ENCODE data around the gene SNHG17. TPM values are rescaled to one million over a fixed set of nuclear protein-coding genes. Genes with fewer than 3 reads are reported as not detected.
"Not testable (repeated sequence)": the region's sequence is repeated elsewhere in the genome, so short reads cannot be mapped to it uniquely, and the experiment has no call there.

The SNHG17 gene
- 4.6 TPM for total RNA-seq
- polyA plus RNA-seq, result 30.2 TPM

- peak; percentile 77 for DNase-seq (ENCODE audit: extremely low spot score)
- H3K4me1 ChIP-seq (ENCODE audit: insufficient read depth), result no peaks in the 10 kb centered on the region
- peak within 1 kb of the TSS; percentile 73 for H3K4me3 ChIP-seq (ENCODE audit: low read depth, low read length)
- under 1% methylated on average over 65 of the region's 65 CpGs for WGBS
- H3K36me3 ChIP-seq (ENCODE audit: insufficient read depth), result peaks cover 6% of the 10 kb centered on the region
- H3K27ac ChIP-seq (ENCODE audit: low read depth), result peak within 1 kb of the TSS; percentile 53
These were observed at the start of gene SNHG17 for GRCh38 chr20:38434770-38435554. Gene SNHG17, minus strand, starts transcription at chr20:38435328.

DNA sequence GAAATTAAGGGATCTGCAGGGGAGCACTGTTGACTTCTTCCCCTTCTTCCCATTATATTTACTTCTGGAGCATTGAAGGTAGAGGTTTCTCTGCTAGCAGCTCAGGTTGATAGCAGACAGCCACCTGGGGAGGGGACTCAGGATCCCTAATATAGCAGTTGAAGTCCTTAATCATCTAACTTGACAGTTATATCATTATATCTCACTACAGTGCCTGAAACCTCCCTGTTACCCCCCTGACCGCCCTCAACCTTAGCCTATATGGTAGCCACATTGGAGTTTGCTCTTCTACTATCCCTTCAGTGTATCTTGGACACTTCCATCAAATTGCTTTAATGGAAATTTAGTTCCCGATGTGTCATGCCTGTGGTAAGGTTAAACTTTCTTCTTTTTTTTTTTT is 44.5 kb upstream of the SNHG17 start:
- no peak overlapping the region for H3K4me3 ChIP-seq (ENCODE audit: low read depth, low read length)
- WGBS, result 95% methylated on average over 2 of the region's 2 CpGs
- H3K36me3 ChIP-seq (ENCODE audit: insufficient read depth), result no peaks in the 10 kb centered on the region
- no peak for DNase-seq (ENCODE audit: extremely low spot score)
- H3K4me1 ChIP-seq (ENCODE audit: insufficient read depth), result no peaks in the 10 kb centered on the region
- H3K27ac ChIP-seq (ENCODE audit: low read depth), result no peak overlapping the region

GRCh38 chr20:38477747-38478146 is 42.6 kb upstream of the SNHG17 start:
- 95% methylated on average over 8 of the region's 8 CpGs for WGBS
- no peak overlapping the region for H3K27ac ChIP-seq (ENCODE audit: low read depth)
- no peaks in the 10 kb centered on the region for H3K36me3 ChIP-seq (ENCODE audit: insufficient read depth)
- no peaks in the 10 kb centered on the region for H3K4me1 ChIP-seq (ENCODE audit: insufficient read depth)
- no peak for DNase-seq (ENCODE audit: extremely low spot score)
- H3K4me3 ChIP-seq (ENCODE audit: low read depth, low read length), result no peak overlapping the region

DNA sequence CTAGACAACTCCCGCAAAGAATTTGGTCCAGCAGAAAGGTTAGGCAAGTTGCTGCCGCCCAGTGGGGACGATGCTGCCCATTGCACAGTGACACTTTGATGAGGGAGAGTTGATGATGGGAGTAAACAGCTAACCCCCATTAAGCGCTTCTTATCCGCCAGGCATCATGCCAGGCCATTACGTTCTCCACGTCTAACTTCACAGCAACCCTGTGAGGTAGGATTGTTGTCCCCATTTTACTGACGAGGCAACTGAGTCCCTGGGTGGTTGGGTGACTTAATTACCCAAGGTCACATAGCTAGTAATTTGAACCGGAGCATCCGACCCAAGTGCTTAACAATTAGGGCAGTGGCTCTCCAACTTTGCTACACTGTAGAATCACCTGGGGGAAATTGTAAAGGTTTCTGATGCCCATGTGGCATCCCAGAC is 38.3 kb upstream of the SNHG17 start:
- H3K4me3 ChIP-seq (ENCODE audit: low read depth, low read length), result peak overlapping the region; percentile 95
- no peaks in the 10 kb centered on the region for H3K36me3 ChIP-seq (ENCODE audit: insufficient read depth)
- no peak for DNase-seq (ENCODE audit: extremely low spot score)
- 9% methylated on average over 10 of the region's 10 CpGs for WGBS
- no peaks in the 10 kb centered on the region for H3K4me1 ChIP-seq (ENCODE audit: insufficient read depth)
- H3K27ac ChIP-seq (ENCODE audit: low read depth), result no peak overlapping the region

- Histone ChIP-seq H3K4me1 (ENCODE audit: insufficient read depth) (no peaks in the 10 kb centered on the region), H3K4me3 (ENCODE audit: low read depth, low read length) (peak within 1 kb of the TSS; percentile 95), H3K36me3 (ENCODE audit: insufficient read depth) (no peaks in the 10 kb centered on the region), H3K27ac (ENCODE audit: low read depth) (peak within 1 kb of the TSS; percentile 92)
- WGBS, result under 1% methylated on average over 80 of the region's 81 CpGs
- peak; percentile 95 for DNase-seq (ENCODE audit: extremely low spot score)
These were observed 37.6 kb upstream of the SNHG17 start, which contains the start of gene RALGAPB for GRCh38 chr20:38472513-38473366. Gene RALGAPB, plus strand, starts transcription at chr20:38472843. Its CDS starts 15,590 bp downstream, at chr20:38488433.

DNA sequence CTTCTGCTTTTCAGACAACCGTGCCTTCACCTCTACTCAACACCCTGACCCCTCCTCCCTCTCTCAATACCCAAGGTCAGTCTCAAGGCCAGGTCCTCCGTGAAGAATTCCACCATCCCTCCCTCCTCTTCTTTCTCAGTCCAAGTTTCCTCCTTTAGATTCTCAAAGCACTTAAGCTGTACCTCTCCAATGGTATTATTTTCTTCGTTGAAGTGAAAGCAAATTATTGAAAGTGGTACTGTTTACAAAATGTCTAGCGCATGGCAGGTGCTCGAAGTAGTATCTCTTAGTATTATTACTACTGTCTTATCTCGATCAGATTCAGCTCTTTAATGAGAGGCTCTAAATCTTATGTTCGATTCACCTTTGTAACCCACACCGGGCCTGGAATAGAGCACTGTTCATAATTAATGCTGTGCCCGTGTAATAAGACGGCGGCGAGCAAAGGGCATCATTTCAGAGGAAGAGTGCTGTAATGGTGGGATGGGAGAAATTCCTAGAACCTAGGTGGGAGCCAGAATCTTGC is 36.9 kb upstream of the SNHG17 start:
- no peak for DNase-seq (ENCODE audit: extremely low spot score)
- Histone ChIP-seq H3K27ac (ENCODE audit: low read depth) (no peak overlapping the region), H3K4me3 (ENCODE audit: low read depth, low read length) (peak overlapping the region; percentile 37), H3K36me3 (ENCODE audit: insufficient read depth) (no peaks in the 10 kb centered on the region), H3K4me1 (ENCODE audit: insufficient read depth) (no peaks in the 10 kb centered on the region)
- 13% methylated on average over 12 of the region's 12 CpGs for WGBS

DNA sequence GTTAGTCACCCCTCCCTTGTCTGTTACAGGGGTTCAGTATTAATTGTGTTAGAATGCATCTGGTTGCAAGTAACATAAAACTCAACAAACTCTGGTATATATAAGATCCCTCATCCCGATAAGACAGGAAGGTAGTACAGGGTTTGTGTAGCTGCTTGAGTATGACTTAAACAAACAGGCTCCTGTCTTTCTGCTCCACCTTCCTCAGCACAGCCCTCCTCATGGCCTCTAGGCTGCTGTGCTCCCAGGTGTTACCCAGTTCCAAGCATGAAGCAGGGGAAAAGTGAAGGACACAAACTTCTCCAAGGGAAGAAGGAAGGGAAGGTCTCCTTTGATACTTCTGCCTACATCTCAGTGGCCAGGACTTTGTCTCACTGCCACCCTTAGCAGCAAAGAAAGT is 36.1 kb upstream of the SNHG17 start:
- Histone ChIP-seq H3K36me3 (ENCODE audit: insufficient read depth) (no peaks in the 10 kb centered on the region), H3K27ac (ENCODE audit: low read depth) (no peak overlapping the region), H3K4me1 (ENCODE audit: insufficient read depth) (no peaks in the 10 kb centered on the region), H3K4me3 (ENCODE audit: low read depth, low read length) (no peak overlapping the region)
- WGBS, result 64% methylated on average over 1 of the region's 1 CpG
- no peak for DNase-seq (ENCODE audit: extremely low spot score)

DNA sequence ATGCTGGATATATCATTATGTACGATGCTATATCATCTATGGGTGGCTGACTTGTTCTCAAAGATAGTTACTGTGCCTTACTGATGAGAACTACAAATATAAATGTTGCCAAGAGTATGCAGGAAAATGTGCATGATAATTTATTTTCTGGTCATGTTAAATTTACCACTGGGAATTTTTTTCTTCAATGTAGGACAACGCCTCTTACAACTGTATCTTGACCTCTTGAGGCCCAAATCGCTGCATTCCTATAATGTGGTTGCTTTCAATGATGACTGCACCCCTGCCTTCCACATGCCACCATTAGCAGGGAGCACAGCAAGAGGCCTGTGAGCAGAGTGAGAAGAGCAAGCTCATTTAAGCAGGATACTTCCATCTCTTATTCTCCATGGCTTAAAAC is 31.9 kb upstream of the SNHG17 start:
- no peak overlapping the region for H3K4me3 ChIP-seq (ENCODE audit: low read depth, low read length)
- DNase-seq (ENCODE audit: extremely low spot score), result no peak
- H3K4me1 ChIP-seq (ENCODE audit: insufficient read depth), result no peaks in the 10 kb centered on the region
- no peak overlapping the region for H3K27ac ChIP-seq (ENCODE audit: low read depth)
- H3K36me3 ChIP-seq (ENCODE audit: insufficient read depth), result no peaks in the 10 kb centered on the region
- WGBS, result 78% methylated on average over 3 of the region's 3 CpGs

GRCh38 chr20:38466171-38466570 is 31.0 kb upstream of the SNHG17 start:
- no peak for DNase-seq (ENCODE audit: extremely low spot score)
- Histone ChIP-seq H3K4me1 (ENCODE audit: insufficient read depth) (no peaks in the 10 kb centered on the region), H3K36me3 (ENCODE audit: insufficient read depth) (no peaks in the 10 kb centered on the region), H3K27ac (ENCODE audit: low read depth) (no peak overlapping the region), H3K4me3 (ENCODE audit: low read depth, low read length) (no peak overlapping the region)
- WGBS, result 49% methylated on average over 2 of the region's 2 CpGs

- H3K27ac ChIP-seq (ENCODE audit: low read depth); H3K4me3 ChIP-seq (ENCODE audit: low read depth, low read length); DNase-seq (ENCODE audit: extremely low spot score); H3K36me3 ChIP-seq (ENCODE audit: insufficient read depth); H3K4me1 ChIP-seq (ENCODE audit: insufficient read depth): not testable (repeated sequence)
- WGBS, result 83% methylated on average over 30 of the region's 30 CpGs
These were observed 26.4 kb upstream of the SNHG17 start for GRCh38 chr20:38461569-38461968.

DNA sequence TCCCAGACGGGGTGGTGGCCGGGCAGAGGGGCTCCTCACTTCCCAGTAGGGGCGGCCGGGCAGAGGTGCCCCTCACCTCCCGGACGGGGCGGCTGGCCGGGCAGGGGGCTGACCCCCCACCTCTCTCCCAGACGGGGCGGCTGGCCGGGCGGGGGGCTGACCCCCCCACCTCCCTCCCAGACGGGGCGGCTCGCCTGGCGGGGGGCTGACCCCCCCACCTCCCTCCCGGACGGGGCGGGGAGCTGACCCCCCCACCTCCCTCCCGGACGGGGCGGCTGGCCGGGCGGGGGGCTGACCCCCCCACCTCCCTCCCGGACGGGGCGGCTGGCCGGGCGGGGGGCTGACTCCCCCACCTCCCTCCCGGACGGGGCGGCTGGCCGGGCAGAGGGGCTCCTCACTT is 26.0 kb upstream of the SNHG17 start:
- H3K36me3 ChIP-seq (ENCODE audit: insufficient read depth); DNase-seq (ENCODE audit: extremely low spot score): not testable (repeated sequence)
- WGBS, result 89% methylated on average over 23 of the region's 33 CpGs

DNA sequence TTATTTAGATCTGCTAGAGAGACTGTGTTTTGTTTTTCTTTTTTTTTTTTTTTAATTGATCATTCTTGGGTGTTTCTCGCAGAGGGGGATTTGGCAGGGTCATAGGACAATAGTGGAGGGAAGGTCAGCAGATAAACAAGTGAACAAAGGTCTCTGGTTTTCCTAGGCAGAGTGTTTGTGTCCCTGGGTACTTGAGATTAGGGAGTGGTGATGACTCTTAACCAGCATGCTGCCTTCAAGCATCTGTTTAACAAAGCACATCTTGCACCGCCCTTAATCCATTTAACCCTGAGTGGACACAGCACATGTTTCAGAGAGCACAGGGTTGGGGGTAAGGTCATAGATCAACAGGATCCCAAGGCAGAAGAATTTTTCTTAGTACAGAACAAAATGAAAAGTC is 25.5 kb upstream of the SNHG17 start:
- 36% methylated on average over 1 of the region's 2 CpGs for WGBS
- not testable (repeated sequence) for H3K4me3 ChIP-seq (ENCODE audit: low read depth, low read length); H3K36me3 ChIP-seq (ENCODE audit: insufficient read depth); H3K27ac ChIP-seq (ENCODE audit: low read depth); DNase-seq (ENCODE audit: extremely low spot score); H3K4me1 ChIP-seq (ENCODE audit: insufficient read depth)

More for the DNA sequence above, 26.0 kb upstream of the SNHG17 start:
- not testable (repeated sequence) for H3K4me3 ChIP-seq (ENCODE audit: low read depth, low read length); H3K27ac ChIP-seq (ENCODE audit: low read depth); H3K4me1 ChIP-seq (ENCODE audit: insufficient read depth)

DNA sequence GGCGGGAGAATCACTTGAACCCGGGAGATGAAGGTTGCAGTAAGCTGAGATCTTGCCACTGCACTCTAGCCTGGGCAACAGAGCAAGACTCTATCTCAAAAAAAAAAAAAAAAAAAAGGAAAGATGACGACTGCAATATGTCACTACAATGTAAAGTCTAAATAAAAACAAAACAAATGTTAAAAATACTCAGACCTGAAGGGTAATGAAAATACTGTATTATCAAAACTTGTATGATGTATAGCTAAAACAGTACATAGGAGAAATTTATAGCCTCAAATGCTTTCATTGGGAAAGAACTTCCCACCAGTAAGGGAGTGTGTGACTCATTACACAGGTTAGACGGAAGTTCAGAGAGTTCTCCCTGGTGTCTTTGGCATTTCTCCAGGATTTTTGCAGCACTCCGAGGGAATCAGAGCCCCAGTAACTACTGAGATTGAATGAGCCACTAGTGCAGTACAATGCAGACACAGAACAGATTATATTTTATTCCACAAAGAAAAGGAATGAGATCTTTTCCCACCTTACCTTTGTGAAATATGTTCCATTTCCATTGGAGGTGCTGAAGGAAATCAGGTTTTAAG is 25.0 kb upstream of the SNHG17 start:
- Histone ChIP-seq H3K27ac (ENCODE audit: low read depth) (no peak overlapping the region), H3K36me3 (ENCODE audit: insufficient read depth) (no peaks in the 10 kb centered on the region), H3K4me3 (ENCODE audit: low read depth, low read length) (no peak overlapping the region), H3K4me1 (ENCODE audit: insufficient read depth) (no peaks in the 10 kb centered on the region)
- WGBS, result 44% methylated on average over 5 of the region's 5 CpGs
- peak; percentile 55 for DNase-seq (ENCODE audit: extremely low spot score)

Data from urinary bladder (tissue), 4 donors.